A549 treated with AZD2906 at 1 μM for 4 hours (cell line): ENCODE data around the gene SPG11. TPM values are rescaled to one million over a fixed set of nuclear protein-coding genes. Genes with fewer than 3 reads are reported as not detected.

ENCODE experiments used
- total RNA-seq: library from RNA; stranded (reverse); fragments of 200-300 nt; extraction: Qiagen RNA extraction; gene quantifications from 5 replicates; pipeline ENCODE4 v1.2.3, GENCODE V29; 2022

The SPG11 gene, protein sequence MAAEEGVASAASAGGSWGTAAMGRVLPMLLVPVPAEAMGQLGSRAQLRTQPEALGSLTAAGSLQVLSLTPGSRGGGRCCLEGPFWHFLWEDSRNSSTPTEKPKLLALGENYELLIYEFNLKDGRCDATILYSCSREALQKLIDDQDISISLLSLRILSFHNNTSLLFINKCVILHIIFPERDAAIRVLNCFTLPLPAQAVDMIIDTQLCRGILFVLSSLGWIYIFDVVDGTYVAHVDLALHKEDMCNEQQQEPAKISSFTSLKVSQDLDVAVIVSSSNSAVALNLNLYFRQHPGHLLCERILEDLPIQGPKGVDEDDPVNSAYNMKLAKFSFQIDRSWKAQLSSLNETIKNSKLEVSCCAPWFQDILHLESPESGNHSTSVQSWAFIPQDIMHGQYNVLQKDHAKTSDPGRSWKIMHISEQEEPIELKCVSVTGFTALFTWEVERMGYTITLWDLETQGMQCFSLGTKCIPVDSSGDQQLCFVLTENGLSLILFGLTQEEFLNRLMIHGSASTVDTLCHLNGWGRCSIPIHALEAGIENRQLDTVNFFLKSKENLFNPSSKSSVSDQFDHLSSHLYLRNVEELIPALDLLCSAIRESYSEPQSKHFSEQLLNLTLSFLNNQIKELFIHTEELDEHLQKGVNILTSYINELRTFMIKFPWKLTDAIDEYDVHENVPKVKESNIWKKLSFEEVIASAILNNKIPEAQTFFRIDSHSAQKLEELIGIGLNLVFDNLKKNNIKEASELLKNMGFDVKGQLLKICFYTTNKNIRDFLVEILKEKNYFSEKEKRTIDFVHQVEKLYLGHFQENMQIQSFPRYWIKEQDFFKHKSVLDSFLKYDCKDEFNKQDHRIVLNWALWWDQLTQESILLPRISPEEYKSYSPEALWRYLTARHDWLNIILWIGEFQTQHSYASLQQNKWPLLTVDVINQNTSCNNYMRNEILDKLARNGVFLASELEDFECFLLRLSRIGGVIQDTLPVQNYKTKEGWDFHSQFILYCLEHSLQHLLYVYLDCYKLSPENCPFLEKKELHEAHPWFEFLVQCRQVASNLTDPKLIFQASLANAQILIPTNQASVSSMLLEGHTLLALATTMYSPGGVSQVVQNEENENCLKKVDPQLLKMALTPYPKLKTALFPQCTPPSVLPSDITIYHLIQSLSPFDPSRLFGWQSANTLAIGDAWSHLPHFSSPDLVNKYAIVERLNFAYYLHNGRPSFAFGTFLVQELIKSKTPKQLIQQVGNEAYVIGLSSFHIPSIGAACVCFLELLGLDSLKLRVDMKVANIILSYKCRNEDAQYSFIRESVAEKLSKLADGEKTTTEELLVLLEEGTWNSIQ (N-terminal part only)
- total RNA-seq = 8.1 to 9.4 TPM (median 8.8 TPM) in 5 replicates

DNA sequence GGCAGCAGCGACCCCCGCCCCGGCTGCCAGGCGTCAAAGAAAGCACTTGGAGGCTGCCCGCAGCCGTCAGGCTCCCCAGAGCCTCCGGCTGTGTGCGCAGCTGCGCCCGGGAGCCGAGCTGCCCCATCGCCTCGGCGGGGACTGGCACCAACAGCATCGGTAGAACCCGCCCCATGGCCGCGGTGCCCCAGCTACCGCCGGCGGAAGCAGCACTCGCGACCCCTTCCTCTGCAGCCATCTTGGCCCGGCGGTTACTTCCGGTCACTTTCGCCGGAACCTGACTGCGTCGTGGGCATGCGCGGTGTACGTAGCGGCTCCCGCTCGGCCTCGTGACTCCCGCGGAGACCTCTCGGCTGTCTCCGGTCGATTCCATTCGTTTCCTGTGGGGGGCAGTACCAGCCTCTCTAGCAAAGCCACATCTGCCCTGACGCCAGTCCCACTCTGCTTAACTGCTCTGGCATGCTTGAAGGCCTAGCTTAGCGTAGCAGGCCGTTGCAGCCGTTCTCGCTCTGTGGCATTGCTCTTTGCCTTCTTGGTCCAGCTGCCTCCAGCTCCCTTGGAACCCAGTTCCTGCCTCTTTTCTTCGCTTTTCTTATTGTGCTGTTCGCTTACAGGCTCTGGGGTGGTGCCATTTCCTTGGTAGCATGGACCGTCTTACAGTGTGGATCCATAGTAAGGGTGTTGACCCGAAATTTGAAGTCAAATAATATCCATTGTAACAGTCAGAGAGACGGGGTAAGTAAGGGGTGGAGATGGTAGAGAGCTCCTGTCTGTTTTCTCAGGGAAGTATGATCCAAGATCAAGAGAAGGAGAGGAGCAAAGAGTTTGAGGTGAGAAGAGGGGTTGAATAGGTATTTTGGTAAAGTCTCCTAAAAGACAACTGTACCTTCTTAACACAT, at the start of gene SPG11:
Gene SPG11, minus strand, starts transcription at position 253 of the 899 bp plus-strand sequence. Its CDS starts 15 bp downstream, at position 238.

GRCh38 chr15:44711096-44711742, 47.8 kb upstream of the SPG11 start, which contains the start of the genes B2M and PATL2:
TSS of gene B2M (plus strand) at chr15:44711517. CDS start at chr15:44711547, 30 bp downstream.
TSS of gene PATL2 (minus strand) at chr15:44711323. CDS start at chr15:44676490, 34,833 bp downstream.

GRCh38 chr15:44536962-44537734, 126.3 kb downstream of the SPG11 start, which contains the start of gene EIF3J:
TSS of gene EIF3J (plus strand) at chr15:44537147. CDS start at chr15:44537195, 48 bp downstream.

Other genes with a start within 250 kb of the SPG11 start
- 7.8 to 25.0 TPM (median 13.9 TPM) in 5 replicates for gene CTDSPL2, start 236.0 kb downstream of the SPG11 start, total RNA-seq
- gene EIF3J, start 126.5 kb downstream of the SPG11 start, total RNA-seq = 74.9 to 102 TPM (median 79.0 TPM) in 5 replicates
- 0.03 to 0.14 TPM (median 0.08 TPM) in 4 of 5 replicates, not detected in the other for gene PATL2, start 47.7 kb upstream of the SPG11 start, total RNA-seq
- 398 to 512 TPM (median 412 TPM) in 5 replicates for gene B2M, start 47.9 kb upstream of the SPG11 start, total RNA-seq
- 2.8 to 5.8 TPM (median 4.5 TPM) in 5 replicates for gene TRIM69, start 72.9 kb upstream of the SPG11 start, total RNA-seq